GM21529 (cell line): ENCODE data around the gene ITPR2.
A peak's percentile ranks its signal among the peaks of the same experiment; 100 is the strongest.
"Not testable (repeated sequence)": the region's sequence is repeated elsewhere in the genome, so short reads cannot be mapped to it uniquely, and the experiment has no call there.

Experiments
- ATAC-seq: cut with Tn5 transposase; IDR thresholded peaks from one replicate; pipeline ENCODE4 v1.9.1; 2021; ENCODE audit not compliant: unreplicated experiment

ITPR2 gene

DNA sequence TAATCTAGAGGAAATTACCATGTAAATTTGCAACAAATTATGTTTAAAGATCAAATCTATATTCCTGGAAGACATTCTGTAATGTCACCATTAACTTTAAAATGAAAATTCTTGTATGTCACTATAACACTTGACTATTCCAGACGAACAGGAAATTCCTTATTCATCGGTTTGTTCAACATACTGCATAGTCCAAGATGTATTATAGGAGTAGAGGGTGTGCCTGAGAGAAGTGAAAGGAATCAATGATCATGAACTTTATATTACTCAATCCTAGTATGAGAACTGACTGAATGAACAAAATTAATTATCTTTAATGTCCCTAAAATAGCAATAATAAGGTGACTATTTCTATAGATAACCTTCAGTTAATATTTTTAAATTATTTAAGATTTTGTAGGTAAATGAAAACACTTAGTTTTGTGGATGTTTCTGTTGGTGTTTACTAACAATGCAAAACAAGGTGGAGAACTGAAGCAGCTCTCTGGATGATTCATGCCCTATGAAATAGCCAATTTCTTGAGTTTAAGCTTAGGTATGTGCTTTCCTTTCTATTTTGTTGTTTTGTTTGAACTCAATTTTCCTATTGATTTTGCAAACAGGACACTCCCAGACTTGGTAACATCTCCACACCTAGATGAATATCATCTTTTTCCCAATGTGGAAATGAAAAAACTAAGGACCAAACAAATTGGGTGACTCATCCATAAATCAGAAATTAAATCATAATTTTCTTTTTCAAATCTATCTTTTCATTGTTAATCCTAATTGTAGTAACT is 18.2 kb upstream of the ITPR2 start:
- ATAC-seq = no peak

- no peak for ATAC-seq
Measured at GRCh38 chr12:26848156-26848825, 15.3 kb upstream of the ITPR2 start.

DNA sequence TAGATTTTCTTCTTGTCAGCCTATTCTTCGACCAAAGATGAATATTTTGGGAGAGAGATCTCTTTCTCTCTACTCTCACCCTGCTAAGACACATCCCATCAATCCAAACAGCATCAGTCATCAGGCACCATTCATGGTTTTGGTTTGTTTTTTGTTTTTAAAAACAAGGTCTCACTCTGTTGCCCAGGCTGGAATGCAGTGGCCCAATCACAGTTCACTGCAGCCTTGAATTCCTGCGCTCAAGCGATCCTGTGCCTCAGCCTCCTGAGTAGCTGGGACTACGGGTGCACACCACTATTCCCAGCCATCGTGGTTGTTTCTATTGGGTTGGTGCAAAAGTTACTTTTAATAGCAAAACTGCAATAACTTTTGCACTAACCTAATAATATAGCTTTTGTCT is 14.4 kb upstream of the ITPR2 start:
- no peak for ATAC-seq

- ATAC-seq = no peak
Measured at GRCh38 chr12:26846416-26846815, 13.4 kb upstream of the ITPR2 start.

GRCh38 chr12:26845984-26846383 is 13.0 kb upstream of the ITPR2 start:
- no peak for ATAC-seq

DNA sequence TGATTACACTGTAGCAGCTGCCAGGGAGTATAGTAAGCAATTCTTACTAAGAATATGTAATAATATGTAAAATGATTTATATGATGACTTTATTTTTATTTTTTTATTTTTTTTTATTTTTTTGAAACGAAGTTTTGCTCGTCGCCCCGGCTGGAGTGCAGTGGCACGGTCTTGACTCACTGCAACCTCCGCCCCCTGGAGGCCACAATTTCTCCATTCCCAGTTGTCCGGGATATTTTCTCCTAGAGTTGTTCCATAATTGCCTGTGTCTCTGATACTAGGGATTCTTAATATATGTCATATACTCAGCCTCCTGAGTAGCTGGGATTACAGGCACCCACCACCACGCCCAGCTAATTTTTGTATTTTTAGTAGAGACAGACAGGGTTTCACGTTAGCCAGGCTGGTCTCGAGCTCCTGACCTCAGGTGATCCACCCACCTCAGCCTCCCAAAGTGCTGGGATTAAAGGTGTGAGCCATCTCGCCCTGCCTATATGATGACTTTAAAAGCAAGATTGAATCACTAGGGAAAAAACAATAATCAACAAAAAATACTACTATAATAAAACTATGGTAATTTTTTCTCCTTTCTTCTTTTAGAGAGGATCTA is 12.2 kb upstream of the ITPR2 start:
- ATAC-seq = no peak

- no peak for ATAC-seq
Measured at GRCh38 chr12:26843311-26843710, 10.3 kb upstream of the ITPR2 start.

DNA sequence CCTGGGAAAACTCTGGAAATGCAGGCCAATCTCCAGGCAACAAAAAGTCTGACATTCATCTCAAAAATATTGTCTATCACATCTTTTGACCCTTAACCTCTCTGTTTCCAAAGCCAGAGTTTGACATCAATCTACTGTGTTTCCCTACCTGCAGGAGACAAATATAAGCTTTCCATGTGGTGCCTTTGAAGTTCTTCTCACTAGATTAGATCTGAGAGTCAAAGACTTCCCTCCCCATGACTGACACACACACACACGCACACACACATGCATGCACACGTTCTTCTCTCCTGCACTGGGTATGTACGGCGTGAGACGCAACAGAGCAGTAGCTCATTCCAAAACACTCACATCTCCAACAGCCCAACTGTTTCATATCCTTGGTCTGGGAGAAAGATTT is 8.1 kb upstream of the ITPR2 start:
- ATAC-seq = no peak

- ATAC-seq = no peak
Measured at GRCh38 chr12:26839512-26839911, 6.5 kb upstream of the ITPR2 start.

DNA sequence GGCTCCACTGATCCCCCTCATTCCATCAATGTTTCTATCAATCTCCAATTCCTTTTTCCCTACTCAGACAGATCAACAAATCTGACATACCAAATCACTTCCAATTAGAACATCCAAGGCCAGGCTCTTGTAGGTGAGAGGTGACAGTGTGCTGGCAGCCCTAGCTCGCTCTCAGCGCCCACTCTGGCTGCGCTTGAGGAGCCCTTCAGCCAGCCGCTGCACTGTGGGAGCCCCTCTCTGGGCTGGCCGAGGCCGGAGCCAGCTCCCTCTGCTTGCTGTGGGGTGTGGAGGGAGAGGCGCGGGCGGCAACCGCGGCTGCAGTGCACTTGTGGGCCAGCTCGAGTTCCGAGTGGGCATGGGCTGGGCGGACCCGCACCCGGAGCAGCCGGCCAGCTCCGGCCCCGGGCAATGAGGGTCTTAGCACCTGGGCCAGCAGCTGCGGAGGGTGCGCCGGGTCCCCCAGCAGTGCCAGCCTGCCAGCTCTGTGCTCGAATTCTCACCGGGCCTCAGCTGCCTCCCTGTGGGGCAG is 6.0 kb upstream of the ITPR2 start:
- no peak for ATAC-seq

DNA sequence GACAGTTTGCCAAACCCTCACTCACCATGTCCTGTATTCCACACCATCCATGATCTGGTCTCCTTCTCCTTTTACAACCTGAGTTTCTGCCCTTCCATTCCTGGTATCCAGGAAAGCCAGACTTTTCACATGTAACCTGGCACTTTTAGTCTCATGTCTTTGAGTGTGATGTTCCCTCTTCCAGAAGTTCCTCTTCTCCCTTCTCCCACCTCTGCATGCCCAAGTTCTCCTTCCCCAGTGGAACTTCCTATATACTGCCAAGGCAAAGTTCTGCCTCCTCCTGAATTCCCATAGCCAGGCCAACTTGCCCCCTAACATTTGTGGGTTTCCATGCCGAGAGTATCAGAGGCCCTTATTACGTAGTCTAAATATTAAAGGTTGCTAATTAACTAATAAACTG is 3.2 kb upstream of the ITPR2 start:
- ATAC-seq = no peak

DNA sequence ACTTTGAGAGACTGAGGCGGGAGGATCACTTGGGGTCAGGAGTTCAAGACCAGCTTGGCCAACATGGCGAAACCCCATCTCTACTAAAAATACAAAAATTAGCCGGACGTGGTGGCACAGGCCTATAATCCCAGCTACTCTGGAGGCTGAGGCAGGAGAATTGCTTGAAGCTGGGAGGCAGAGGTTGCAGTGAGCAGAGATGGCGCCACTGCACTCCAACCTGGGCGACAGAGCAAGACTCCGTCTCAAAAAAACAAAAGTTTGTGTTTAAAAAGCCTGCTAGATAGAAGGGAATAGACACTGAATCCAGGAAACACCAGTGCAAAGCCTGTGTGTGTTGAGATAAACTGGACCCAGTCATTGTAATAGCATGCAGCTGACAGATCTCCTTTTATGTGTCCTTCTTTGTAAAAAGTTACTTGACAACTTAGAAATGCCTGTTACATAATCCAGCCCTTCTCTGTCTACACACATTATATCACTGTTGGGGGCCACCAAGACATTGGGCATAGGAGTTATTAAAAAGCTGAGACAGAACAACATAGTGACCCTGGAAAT is 1.6 kb upstream of the ITPR2 start:
- not testable (repeated sequence) for ATAC-seq

DNA sequence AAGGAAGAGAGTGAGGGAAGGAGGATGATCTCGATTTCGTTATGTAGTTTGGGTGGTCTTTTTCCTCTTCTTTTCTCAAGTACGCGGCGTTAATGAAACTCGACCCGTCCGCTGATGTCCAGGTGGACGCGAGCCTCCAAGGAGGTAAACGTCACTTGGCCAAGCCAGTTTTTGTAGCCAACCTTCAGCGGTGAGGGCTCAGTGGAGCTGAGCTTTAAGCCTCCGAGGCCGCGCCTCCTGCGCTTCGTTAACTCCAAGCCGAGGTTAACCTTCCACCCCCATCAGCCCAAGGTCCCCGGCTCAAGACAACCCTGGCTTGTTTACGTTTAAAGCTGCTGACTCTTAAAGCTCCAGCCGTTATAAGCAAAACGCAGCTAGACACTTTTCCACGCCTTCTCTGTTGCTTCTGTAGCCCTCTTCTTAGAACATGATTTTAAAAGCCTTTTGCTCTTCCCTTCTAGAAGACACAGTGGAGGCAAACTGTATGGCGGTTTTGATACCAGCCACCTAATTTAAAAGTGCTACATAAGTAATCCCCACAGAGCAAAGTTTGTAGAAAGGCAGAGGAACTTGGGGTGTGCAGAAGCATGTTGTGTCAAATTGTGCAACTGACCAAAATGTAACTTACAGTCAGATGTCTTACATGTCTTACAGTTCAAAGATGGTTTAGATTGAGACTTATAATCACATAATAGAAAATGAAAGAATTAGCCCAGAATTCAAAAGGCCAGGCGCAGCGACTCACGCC is 923 bp upstream of the ITPR2 start:
- no peak for ATAC-seq

DNA sequence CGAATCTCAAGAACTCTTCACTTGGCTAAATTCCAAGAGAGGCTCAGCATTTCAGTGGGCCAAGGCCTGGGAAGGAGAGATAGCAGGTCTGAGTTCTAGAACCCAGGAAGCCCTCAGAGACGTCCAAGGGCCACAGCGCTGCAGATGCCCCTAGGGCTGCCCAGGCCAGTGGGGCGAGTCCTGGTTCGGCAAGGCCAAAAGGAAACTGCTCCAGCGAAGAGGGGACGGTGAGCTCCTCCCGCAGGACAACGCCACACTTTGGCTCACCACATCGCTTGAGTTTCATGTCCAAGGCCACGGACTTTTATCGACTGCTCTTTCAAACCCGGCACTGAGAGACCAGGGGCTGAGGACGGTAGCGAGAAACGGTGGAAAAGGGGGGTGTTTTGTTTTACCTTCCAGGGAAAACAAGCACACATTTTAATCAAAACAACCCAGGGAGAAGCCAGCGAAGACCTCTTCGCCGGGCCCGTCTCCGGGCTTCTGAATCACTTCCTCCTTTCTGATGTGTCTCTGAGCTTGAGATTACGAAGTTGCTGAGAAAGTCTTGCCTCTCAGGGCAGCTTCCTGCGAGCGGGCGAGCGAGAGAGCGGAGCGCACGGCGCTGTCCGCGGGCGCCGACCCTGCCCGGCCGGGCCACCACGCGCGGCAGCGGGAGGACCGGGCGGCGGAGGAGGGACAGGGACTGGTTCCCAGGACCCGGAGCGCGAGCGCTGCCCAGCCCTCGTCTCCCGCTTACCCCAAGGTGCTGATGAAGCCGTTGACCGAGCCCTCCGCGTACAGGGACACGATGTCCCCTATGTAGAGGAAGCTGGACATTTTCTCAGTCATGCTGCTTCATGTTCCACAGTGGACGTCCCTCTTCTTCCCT is 808 bp downstream of the ITPR2 start:
- ATAC-seq = peak; percentile 45

DNA sequence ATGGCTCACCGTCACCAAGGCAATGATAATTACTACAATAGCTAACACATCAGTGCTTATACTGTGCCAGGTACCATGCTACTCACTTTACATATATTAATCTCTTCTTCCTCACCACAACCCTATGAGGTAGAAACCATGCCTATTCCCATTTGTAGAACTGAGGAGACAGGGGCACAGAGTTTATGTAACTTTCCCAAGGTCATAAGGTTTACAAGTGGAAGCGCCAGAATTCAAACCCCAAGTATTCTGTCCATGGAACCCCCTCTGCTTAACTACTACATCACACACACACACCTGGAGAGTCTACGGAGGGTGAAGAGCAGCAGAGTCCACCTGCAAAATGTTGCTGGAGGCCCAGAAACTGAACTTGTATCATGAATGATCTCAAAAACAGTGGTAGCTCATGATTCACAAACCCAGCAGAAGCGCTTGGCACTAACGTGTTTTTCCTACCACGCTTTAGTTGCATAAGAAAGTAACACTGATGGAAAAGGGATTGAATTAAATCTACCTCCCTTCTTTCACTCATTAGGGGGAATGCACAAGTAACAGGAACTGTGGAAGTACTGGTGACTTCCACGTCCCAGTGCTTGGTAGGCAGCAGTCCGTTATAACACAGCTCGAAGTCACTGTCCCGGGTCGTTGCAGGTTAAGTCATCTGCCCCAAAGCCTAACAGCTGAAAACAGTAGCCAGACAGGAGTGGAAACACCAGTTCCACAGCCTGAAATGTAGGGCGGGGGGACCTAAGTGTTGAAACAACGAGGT is 2.0 kb downstream of the ITPR2 start:
- no peak for ATAC-seq

GRCh38 chr12:26830363-26830762 is 2.6 kb downstream of the ITPR2 start:
- no peak for ATAC-seq

- no peak for ATAC-seq
Measured at GRCh38 chr12:26828280-26829073, 4.5 kb downstream of the ITPR2 start.

- ATAC-seq = no peak
Measured at GRCh38 chr12:26826437-26826836, 6.6 kb downstream of the ITPR2 start.
